NCI-H1694 treated with DMSO at 0.1 percent for 48 hours (cell line): Measurements from ENCODE around the gene VCL.

Experiments
- DNase-seq: peaks from one replicate; lab custom pipeline; 2025; lab: John Stamatoyannopoulos, UW

The VCL gene

DNA sequence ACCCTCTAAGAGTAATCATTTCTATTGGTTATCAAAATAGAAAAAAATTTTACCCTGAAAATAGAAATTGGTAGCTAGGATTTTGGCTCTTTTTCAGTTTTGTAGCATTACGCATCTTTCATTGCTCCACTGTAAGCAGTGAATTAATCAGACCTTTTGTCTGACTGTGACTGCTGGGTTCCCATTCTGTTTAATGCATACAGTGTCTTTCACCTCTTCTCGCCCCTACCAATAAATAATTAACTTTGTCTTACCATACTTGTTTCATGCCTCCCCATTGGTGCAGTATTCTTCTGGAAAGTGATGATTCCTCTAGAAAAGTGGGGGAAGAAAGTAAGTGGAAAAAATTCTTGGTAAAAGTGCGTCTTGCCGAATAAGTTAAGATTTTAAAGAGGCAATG is 79.5 kb downstream of the VCL start:
- no peak for DNase-seq

DNA sequence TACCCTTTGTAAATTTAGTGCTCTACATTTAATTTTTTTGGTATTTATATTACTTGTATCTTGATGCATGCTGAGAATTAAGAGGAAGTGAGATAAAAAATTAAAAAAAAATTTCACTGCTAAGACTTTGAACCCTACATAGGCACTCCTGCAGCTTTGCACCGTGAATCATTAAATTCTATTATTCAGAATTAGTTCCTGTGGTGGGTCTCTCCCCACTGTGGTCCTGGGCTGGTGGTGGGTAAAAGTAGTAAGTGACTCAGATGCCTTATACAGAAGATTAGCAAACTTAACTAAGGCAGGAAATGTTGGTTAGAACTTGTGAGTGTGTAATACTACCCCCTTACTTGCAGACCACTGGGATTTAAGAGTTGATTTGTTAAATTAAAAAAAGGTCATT is 80.1 kb downstream of the VCL start:
- DNase-seq = no peak

DNA sequence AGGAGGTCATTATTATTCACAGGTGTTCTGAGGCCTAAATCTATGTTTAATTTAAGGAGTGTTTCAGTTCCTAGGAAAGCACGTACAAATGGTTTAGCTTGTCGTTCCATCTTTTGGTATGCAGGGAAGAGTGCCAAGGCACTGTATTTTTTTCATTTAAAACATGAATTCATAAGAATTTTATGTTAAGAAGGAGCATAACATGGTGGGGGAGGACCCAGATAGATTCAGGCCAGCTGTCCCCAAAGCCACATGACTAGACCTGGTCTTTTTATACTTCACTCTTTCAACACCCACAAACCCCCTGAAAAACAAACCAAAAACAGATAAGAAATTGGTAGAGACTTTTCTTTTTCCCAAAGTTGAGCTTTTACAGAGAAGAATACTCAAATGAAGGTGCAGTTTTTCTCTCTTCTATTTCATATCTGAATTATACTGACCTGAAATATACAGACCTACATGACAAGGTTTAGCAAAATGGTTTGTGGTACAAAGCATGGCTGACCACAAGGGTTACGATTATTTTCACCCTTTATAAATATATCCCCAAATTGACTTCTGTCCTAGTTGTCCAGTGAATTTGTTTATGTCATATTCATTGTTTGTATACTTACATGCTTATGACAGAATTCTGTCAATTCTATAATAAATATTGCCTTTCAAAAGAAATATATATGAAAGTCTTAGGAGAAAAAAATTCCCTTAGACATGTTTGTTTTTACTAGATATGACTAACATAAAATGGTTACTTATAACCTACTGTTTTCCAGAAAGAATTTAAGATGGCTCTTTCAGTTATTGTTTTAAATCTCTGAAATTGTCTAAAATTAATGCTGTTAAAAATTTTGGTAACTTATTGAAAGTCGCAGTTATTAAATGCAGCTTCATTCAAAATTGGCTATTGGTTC is 81.4 kb downstream of the VCL start:
- no peak for DNase-seq

DNA sequence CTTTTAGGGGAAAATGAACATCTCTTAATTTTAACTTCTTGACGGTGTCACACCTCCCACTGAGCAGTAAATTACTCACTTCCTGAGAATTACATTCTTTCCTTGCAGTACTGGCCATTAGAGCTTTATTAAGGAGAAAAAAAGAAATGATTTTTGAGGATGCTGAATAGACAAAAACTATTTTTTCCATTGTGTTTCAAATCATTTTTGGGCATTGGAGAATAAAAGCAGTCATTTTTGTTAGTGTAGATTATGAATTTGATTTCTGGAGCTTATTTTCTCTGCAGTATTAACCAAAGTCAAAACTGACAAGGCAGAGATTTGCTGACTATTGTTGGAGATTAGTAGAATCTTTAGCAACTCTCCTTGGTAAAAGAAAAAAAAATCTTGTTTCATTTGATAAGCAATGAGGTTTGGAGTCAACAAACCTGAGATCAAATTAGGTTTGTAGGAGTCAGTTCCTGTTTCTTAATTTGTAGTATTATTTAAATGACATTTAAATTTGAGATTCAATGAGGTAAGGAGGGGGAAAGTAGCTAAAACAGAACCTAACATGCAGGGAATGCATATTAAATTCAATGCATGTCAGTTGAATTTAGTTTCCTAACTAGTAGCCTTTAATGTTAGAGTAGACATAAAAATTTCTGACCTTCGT is 82.1 kb downstream of the VCL start:
- no peak for DNase-seq

DNA sequence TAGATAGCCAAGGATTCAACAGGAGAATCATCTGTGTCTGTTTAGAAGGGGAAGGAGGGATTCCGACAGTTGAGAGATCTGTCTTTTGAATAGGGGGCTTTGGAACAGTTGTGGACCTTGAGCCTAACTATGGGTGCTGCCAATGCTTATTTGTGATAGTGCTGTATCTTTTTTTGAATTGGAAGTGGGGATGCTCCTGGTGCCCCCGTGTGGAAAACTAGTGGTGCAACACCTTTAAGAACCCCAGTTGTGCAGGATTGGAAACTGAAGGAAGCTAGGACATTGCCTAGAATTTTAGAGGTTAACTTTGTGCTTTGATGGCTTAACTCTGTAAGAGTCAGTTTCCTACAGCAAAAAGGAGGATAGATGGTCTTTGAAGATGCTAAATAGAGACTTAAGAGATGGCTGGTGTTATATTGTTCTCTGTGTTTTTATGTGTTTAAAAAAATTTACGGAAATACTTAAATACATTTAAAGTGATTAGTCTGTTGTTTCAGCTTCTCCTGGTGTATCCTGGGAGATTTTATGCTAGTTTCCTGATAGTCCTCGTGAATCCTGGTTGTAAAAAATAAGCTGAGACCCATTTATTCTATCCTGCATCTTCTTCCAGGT is 83.4 kb downstream of the VCL start:
- DNase-seq = peak; percentile 36

DNA sequence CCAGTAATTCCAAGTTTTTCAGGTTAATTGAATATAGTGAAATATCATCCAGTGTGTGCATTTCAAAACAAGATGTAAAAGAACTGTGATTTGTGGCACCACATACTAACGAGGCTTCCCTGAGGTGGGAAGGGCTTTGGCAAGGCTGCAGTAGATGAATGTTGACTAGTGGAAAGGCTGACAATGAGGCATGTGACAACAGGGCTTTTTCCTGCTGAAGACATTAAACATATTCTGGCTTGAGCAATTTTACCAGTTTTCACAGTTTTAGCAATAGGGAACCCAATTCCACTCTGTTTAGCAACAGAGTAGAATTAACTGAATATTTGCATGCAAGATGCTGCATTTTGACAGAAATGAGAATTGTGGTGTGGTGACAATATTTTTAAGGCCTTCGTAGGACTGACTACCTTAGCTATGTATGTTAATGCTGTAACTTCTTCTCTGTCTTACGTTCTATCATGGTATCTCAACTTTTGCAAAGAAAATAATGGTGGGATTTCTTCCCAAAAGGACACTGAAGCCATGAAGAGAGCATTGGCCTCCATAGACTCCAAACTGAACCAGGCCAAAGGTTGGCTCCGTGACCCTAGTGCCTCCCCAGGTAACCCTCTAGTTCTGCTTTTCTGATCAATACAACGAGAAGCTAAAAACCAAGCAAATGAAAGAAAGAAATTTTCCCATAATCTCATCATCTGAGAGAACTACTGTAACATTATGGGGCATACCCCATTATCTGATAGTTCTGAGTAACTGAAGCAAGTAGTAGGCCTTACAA is 84.2 kb downstream of the VCL start:
- DNase-seq = no peak

DNA sequence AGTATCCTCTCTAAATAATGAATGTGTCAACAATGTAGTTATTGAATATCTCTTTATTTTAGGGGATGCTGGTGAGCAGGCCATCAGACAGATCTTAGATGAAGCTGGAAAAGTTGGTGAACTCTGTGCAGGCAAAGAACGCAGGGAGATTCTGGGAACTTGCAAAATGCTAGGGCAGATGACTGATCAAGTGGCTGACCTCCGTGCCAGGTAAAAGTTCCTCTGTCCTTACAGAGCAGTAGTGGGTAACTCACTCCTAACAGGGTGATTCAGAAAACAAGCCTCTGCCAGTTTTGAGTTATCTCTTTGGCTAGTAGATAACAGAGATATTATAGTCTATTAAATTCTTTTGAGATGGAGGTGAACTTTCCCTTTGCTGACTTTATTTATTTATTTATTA is 85.4 kb downstream of the VCL start:
- no peak for DNase-seq

DNA sequence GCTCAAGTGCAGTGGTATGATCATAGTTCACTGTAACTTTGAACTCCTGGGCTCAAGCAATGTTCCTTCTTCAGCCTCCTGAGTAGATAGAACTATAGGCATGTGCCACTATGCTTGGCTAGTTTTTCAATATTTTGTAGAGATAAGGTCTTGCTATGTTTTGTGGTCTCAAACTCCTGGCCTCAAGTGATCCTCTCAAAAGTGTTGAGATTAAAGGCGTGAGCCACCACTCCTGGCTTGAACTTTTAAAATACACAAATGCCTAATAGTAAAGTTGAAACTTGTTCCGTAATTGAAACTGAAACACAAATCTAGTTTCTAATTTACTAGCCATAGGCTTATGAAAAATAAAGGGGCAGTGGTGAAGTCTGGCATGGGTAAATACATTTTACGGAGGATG is 87.0 kb downstream of the VCL start:
- DNase-seq = no peak

DNA sequence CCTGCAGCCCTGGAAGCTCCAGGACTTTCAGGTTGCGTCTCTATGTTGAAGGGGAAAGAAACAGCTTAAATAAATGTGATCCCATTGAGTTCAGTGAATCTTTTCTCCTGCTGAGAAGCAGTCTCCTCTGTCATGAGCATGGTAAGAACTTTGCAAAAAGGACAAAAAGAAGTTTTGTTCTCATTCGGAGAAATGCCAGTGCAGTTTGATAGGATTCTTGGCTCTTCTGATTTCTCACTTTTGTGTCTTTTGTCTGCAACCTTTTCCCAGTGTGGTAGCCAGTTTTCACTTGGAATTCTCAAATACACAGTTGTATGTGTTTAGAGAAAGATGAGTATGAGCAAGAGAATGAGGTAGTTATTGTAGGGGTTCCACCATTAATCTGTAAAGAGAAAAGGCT is 88.4 kb downstream of the VCL start:
- DNase-seq = no peak

DNA sequence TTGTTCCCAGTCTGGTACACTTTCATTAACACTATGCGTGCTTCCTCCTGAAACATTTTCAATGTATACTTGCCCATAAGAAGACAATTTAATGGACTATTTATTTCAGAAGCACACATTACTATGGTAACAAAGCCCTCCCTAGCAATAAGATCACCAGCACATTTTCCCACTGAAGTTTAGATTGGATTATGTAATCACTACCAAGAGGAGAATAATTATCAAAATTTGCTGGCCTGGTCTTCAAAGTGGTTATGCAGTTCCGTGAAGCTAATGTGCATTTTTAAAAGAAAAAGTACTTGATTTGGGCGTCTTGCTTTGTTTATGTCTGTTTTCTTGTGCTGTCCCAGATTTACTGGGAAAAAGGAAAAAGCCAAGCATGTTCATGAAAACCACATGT is 90.8 kb downstream of the VCL start:
- no peak for DNase-seq

DNA sequence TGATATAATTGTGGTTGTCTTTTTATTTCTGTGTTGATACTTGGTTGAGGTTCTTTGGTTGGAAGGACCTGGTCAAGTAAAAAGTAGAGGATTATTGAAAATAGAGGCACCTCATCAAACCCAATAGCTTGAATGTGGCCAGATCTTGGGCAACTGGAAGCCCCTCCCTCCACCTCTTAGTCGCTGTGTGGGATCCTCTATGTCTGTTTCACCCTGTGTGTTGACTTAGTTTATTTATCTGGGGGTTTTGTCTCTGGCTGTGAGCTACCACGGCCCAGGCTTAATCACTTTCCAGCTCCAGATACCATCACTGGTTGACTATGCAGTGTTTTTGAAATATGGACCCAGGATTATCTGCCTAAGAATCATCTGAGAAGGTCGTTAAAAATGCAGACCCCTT is 94.5 kb downstream of the VCL start:
- no peak for DNase-seq

DNA sequence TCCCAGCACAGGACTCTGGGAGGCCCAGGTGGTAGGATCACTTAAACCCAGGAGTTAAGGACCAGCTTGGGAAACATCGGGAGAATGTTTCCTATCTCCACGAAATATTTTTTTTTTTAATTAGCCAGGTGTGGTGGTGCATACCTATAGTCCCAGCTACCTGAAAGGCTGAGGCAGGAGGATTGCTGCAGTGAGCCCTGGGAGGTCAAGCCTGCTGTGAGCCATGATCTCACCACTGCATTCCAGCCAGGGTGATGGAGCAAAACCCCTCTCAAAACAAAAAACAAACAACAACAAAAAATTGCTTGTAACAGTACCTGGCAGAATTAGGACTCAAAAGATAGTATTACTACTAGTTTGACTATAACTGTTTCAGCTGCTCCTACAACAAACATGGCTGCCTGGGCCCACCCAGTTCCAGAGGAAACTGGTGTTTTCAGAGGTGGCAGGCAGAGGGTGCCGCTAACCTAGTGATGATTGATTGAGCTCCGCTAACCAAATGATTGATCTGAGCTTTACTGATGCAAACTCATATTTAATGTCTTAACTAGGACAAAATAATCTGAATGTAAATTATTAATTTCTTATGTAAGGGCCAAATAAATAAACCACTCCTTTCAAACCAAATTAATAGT is 95.7 kb downstream of the VCL start:
- DNase-seq = no peak

DNA sequence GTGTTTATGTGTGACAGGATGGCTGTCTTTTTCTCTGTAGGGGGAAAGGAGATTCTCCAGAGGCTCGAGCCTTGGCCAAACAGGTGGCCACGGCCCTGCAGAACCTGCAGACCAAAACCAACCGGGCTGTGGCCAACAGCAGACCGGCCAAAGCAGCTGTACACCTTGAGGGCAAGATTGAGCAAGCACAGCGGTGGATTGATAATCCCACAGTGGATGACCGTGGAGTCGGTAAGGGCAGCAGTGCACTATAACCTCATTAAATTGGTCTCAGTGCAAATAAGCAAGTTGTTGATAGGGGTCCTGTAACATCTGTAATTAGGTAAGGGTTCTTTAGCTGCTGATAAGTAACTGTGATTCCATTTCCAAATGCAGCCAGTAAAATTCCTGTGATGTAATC is 96.3 kb downstream of the VCL start:
- DNase-seq = no peak

DNA sequence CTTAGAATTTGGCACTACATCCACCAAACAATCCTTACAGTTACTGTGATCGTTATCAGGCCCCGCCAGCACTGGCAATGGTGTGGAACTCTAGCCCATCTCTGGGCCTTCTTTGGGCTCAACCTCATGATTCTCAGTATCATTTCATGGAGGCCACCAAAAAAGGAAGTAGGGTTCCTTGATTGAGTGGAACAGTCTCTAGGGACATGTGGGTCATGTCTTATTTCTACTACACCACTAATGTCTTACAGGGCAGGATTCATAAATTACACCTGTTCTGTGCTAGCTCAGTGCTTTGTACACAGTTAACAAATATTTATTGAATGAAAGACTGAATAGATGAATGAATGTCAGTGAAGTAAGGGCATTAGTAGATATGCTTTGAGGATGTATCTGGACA is 98.9 kb downstream of the VCL start:
- no peak for DNase-seq

DNA sequence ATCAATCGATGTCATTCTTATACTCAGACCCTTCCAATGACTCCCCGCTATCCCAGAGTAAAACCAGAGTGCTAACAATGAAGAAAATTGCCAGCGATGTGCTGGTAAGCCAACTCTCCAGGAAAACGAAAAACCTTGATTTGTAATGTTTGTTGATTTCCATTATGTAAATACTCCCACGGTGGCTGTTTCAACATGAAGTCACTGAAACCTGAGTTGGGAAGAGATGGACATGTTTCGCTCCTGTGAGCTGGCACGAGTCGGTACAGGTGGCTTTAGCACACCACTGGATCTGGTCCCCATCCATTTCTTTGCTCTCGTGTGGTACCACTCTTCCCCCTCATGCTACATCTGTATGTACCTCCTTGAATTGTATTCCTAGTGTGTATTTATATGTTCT is 99.9 kb downstream of the VCL start:
- no peak for DNase-seq

DNA sequence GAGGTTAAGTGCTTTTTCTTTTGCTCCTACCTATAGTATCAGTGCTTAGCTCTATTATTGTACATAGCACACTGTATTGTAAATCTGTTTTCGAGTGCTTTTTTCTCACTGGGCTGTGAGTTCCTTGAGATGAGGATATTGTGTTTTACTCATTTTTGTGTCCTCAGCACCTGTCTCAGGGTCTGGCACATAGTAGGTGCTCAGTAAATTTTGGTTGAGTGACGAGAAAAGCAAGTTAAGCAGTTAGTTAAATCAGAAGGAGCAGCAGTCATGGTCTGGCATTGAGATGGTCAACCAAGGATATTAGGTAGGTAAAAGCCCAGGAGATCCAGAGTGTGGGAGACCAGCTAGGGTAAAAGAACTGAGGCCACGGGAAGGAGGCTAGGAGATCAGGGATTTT is 101.5 kb downstream of the VCL start:
- DNase-seq = no peak

DNA sequence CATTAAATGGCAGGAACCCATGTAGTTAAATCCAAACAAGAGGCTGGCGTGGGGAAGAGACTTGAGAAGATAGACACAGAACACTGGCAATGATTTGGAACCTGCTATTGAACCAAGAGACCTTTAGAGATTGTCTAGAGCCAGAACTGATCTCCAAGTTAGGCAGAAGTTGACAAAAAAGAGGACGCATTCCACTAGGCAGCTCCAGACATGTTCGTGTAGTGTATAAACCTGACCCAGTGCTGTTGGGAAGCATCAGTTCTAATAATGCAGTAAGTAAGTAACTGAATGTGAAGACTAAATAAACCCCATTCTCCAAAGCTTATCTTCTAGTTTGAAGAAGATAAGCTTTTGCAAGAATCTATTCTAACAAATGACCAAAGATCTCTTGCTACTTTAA is 101.9 kb downstream of the VCL start:
- no peak for DNase-seq

DNA sequence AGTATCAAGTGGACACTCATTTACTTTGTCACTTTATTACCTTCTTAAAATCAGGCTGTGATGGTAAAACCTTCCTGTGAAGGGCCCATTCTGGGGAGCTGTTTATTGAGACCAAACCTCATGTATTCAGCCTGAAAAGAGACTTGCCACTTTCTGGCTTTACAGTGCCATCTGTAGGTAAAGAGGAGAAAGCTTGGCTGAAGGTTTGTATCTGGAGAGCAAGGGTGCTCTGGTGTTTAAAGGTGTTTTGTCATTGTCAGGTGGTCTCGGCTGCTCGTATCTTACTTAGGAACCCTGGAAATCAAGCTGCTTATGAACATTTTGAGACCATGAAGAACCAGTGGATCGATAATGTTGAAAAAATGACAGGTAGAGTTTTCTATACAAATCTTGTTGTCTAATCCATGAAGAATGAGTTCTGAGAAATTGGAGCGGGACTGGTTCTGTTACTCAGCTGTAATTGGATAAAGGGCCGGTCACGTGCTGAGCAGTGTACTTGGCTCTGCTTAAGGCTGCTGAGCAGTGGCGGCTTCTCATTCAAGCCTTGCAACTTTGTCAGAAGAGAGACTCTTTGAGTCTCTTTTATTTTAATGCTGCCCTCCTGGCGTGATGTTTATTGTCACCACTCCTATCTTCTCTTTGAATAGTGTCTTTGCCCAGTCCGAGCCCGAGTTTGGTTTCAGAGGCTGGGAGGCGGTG is 105.8 kb downstream of the VCL start:
- DNase-seq = peak; percentile 13

DNA sequence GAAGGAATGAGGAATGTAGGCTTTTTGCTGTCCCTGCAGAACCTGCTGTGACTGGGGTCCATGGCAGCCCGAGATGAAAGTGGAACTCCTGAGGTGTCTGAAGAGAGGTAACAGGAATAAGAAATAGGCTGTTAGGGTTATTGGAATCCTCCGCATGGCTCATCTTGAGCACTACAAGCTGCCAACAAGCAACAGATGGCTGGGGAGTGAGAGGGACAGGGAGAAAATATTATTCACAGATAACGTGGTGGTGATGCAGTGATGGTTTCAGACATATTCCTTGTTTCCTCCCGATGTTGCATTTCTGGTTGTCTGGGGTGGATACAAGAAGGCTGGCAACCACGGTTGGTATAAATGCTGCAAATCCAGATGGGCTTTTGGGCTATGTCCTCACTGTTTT is 106.6 kb downstream of the VCL start:
- no peak for DNase-seq

DNA sequence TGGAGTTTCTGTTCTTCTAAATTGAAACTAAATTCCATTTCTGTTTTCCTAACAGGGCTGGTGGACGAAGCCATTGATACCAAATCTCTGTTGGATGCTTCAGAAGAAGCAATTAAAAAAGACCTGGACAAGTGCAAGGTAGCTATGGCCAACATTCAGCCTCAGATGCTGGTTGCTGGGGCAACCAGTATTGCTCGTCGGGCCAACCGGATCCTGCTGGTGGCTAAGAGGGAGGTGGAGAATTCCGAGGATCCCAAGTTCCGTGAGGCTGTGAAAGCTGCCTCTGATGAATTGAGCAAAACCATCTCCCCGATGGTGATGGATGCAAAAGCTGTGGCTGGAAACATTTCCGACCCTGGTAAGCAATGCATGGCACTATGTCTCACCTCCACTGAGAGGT is 107.1 kb downstream of the VCL start:
- DNase-seq = no peak

DNA sequence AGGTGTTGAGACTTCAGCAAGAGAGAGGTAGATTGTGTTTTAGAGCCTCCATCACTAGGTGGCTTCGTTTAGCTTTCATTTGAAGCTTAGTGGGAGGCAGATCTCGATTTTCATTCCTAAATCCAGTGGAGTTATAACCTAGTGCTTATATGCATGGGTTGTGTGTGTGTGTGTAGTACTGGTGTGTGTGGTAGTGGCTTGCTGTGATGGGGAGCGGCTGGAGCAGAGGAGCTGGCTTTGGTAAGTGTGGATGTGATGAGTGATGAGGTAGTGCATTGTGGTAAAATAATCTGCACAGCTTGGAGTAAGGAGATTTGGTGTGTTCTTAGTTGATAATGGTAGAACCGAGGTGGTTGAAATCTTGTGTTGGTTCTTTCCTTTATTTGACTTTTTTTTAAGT is 109.5 kb downstream of the VCL start:
- DNase-seq = no peak
